H1 (cell line): ENCODE results near the gene GRIP1.

Experiments used
- CBX8 ChIP-seq: fragments of 300-800, 300-1000 bp; sonication (generic); IDR thresholded peaks from 2 replicates; pipeline ENCODE4 v1.7.1; 2016; ENCODE audit warnings: low read depth, low read length, borderline replicate concordance
- CHD2 ChIP-seq: IDR thresholded peaks from 2 replicates; pipeline ENCODE4 v1.6.1; 2012; ENCODE audit warnings: low read length, improper control_type of control experiment
- EP300 ChIP-seq, 2 experiments: IDR thresholded peaks; 1 replicate in 1 of 2; 2 replicates in 1 of 2; pipeline ENCODE4 v1.6.1; 2011 to 2012; ENCODE audit warnings: low read depth in 2 of 2, low read length in 2 of 2, mild to moderate bottlenecking in 2 of 2, borderline replicate concordance in 1 of 2, inconsistent platforms in 1 of 2, moderate library complexity in 1 of 2
- EZH2 ChIP-seq: fragments of 200-600 bp; sonication (generic); IDR thresholded peaks from 2 replicates; pipeline ENCODE4 v1.7.1; 2012; ENCODE audit warnings: low read depth, mild to moderate bottlenecking, moderate library complexity, low read length, inconsistent platforms; ENCODE audit not compliant: severe bottlenecking
- POLR2A ChIP-seq, 2 experiments: IDR thresholded peaks; 1 replicate in 1 of 2; 2 replicates in 1 of 2; pipeline ENCODE4 v1.6.1; 2011; ENCODE audit warnings: low read depth in 2 of 2, low read length in 2 of 2, mild to moderate bottlenecking in 2 of 2; ENCODE audit errors: control extremely low read depth in 1 of 2
- RFX5 ChIP-seq: IDR thresholded peaks from 2 replicates; pipeline ENCODE4 v1.6.1; 2011; ENCODE audit warnings: low read depth, low read length, improper control_type of control experiment, borderline replicate concordance
- RNF2 ChIP-seq: fragments of 200-900, 300-1000 bp; sonication (generic); IDR thresholded peaks from 2 replicates; pipeline ENCODE4 v1.7.1; 2016; ENCODE audit warnings: borderline replicate concordance, low read depth, mild to moderate bottlenecking, antibody characterized with exemption, low read length; ENCODE audit not compliant: poor library complexity, severe bottlenecking; ENCODE audit errors: missing control alignments
- TBP ChIP-seq: IDR thresholded peaks from 2 replicates; pipeline ENCODE4 v1.6.1; 2011; ENCODE audit warnings: low read depth, low read length, improper control_type of control experiment
- TF ChIP-seq, protein P1 (sequence below), 3 experiments: IDR thresholded peaks; 1 replicate in 2 of 3; 2 replicates in 1 of 3; pipeline versions ENCODE4 v1.5.1 to v1.6.1; 2011; ENCODE audit warnings: low read length in 3 of 3, mild to moderate bottlenecking in 3 of 3, inconsistent platforms in 2 of 3, low read depth in 1 of 3, moderate library complexity in 1 of 3; ENCODE audit not compliant: insufficient read depth in 1 of 3; ENCODE audit errors: control extremely low read depth in 1 of 3

DNA sequence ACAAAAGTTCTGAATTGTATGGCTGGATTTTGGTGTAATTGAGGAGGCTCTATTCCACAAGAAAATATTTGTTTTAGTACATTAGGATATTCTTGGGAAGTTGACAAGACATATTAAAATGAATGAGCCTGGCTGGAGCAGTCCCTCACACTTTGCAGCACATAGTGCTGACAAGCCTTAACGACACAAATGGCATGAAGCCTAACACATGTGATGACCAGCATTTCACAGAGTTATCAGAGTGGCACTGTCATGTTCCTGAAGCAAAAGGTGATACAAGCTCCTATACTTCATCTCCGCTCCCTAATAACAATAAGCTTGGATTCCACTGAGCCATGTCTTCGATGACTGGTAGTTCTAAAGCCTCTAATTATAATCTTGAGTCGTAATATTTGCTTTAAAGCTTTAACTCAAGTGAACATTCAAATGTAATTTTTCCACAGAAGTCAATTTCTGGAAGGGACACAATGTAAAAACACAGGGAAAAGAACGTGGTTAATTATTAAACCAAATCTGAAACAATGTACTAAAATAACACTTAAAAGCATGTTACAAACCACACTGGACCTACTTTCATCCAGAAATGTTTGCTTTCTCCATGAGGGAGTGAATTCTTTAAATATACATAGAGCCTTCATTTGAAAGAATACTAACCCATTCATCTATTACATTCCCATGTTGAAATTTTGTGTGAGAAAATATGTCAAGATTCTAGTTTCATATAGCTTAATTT lies 49.6 kb downstream of the GRIP1 start:
- TF ChIP-seq, protein P1, sequence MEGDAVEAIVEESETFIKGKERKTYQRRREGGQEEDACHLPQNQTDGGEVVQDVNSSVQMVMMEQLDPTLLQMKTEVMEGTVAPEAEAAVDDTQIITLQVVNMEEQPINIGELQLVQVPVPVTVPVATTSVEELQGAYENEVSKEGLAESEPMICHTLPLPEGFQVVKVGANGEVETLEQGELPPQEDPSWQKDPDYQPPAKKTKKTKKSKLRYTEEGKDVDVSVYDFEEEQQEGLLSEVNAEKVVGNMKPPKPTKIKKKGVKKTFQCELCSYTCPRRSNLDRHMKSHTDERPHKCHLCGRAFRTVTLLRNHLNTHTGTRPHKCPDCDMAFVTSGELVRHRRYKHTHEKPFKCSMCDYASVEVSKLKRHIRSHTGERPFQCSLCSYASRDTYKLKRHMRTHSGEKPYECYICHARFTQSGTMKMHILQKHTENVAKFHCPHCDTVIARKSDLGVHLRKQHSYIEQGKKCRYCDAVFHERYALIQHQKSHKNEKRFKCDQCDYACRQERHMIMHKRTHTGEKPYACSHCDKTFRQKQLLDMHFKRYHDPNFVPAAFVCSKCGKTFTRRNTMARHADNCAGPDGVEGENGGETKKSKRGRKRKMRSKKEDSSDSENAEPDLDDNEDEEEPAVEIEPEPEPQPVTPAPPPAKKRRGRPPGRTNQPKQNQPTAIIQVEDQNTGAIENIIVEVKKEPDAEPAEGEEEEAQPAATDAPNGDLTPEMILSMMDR (IDR thresholded peaks at IDR 0.05; ENCODE audit: control extremely low read depth in 1 of 3, insufficient read depth in 1 of 3, low read depth in 1 of 3, low read length in 3 of 3), result no peak
- TF ChIP-seq EP300 (IDR thresholded peaks at IDR 0.05; ENCODE audit: borderline replicate concordance in 1 of 2, low read depth in 2 of 2, low read length in 2 of 2) (no peak), CHD2 (no peak), TBP (no peak), RFX5 (no peak), CBX8 (no peak), EZH2 (no peak), POLR2A (IDR thresholded peaks at IDR 0.05; ENCODE audit: control extremely low read depth in 1 of 2, low read depth in 2 of 2, low read length in 2 of 2) (no peak), RNF2 (no peak)
